Endothelial cell of umbilical vein (primary cell): ENCODE results near the gene TRERF1. TPM values are rescaled to one million over a fixed set of nuclear protein-coding genes. Genes with fewer than 3 reads are reported as not detected.

Experiments
- BruUV-seq: library from RNA; stranded (reverse); fragments of 400-500 nt; replicated peaks from 2 replicates; lab custom pipeline; 2021; lab: Mats Ljungman, UMichigan
- CTCF ChIA-PET: fragments of 300-600, 350-600 bp; sonication (Branson Sonifier 250); formaldehyde crosslinking; loops from one replicate; lab custom pipeline; 2021; ENCODE audit warnings: antibody characterized with exemption, inconsistent platforms; lab: Charles Lee
- POLR2A ChIA-PET: fragments of 300-600, 350-600 bp; sonication (Branson Sonifier 250); formaldehyde crosslinking; loops from one replicate; lab custom pipeline; 2021; ENCODE audit warnings: antibody characterized with exemption, inconsistent platforms; lab: Charles Lee
- DNase-seq: peaks from one replicate; pipeline ENCODE4 v3.0.0-alpha.2; 2011; ENCODE audit warnings: low read depth, low spot score
- FAIRE-seq: peaks from 2 replicates; lab custom pipeline; 2011; peaks lifted over from hg19 to GRCh38; lab: Jason Lieb, UNC
- H2AFZ ChIP-seq: 2 replicates; pipeline ENCODE4 v1.6.0; 2012; ENCODE audit warnings: low read depth, low read length, control low read depth, inconsistent platforms
- H3K27ac ChIP-seq: 2 replicates; pipeline ENCODE4 v1.5.1; 2011; ENCODE audit warnings: low read depth, mild to moderate bottlenecking, control low read depth, low read length, moderate library complexity; ENCODE audit not compliant: insufficient read depth
- H3K27me3 ChIP-seq, 2 experiments: 2 replicates each; pipeline versions ENCODE4 v1.6.0 to v1.6.1; 2011; ENCODE audit warnings: low read length in 2 of 2, mixed read lengths in 1 of 2; ENCODE audit not compliant: control insufficient read depth in 2 of 2, insufficient read depth in 2 of 2
- H3K36me3 ChIP-seq, 2 experiments: 2 replicates in 1 of 2; 3 replicates in 1 of 2; pipeline ENCODE4 v1.5.1; 2011; ENCODE audit warnings: low read length in 2 of 2, mild to moderate bottlenecking in 1 of 2, moderate library complexity in 1 of 2; ENCODE audit not compliant: control insufficient read depth in 2 of 2, insufficient read depth in 2 of 2; ENCODE audit errors: extremely low read depth in 1 of 2
- H3K4me1 ChIP-seq: 3 replicates; pipeline ENCODE4 v1.5.1; 2011; ENCODE audit warnings: mild to moderate bottlenecking, low read length; ENCODE audit not compliant: control insufficient read depth, insufficient read depth; ENCODE audit errors: extremely low read depth
- H3K4me2 ChIP-seq: 2 replicates; pipeline ENCODE4 v1.6.1; 2011; ENCODE audit warnings: low read length, control low read depth, mixed read lengths; ENCODE audit not compliant: insufficient read depth
- H3K4me3 ChIP-seq, 3 experiments: fragments of 200-600 bp in 1 of 3; sonication (generic), shearing (Covaris generic) in 1 of 3; replicated peaks in 1 of 3; 2 replicates each; pipeline ENCODE4 v1.5.1; 2011 to 2016; ENCODE audit warnings: control low read depth in 3 of 3, low read length in 3 of 3, mild to moderate bottlenecking in 2 of 3, inconsistent platforms in 1 of 3, low read depth in 1 of 3, moderate library complexity in 1 of 3; ENCODE audit not compliant: insufficient read depth in 1 of 3
- H3K79me2 ChIP-seq: 2 replicates; pipeline ENCODE4 v1.6.0; 2012; ENCODE audit warnings: low read length, inconsistent platforms; ENCODE audit not compliant: control insufficient read depth, insufficient read depth
- H3K9ac ChIP-seq: replicated peaks from 2 replicates; pipeline ENCODE3; 2011; ENCODE audit warnings: low read length, control low read depth; ENCODE audit not compliant: insufficient read depth; ENCODE audit errors: extremely low read depth
- H3K9me1 ChIP-seq: replicated peaks from 3 replicates; pipeline ENCODE4 v1.6.0; 2011; ENCODE audit warnings: mild to moderate bottlenecking, low read length; ENCODE audit not compliant: control insufficient read depth, insufficient read depth; ENCODE audit errors: extremely low read depth
- H3K9me3 ChIP-seq: replicated peaks from 2 replicates; pipeline ENCODE4 v1.5.1; 2012; ENCODE audit warnings: low read length, inconsistent platforms; ENCODE audit not compliant: control insufficient read depth, insufficient read depth
- H4K20me1 ChIP-seq: replicated peaks from 2 replicates; pipeline ENCODE3; 2011; ENCODE audit warnings: mild to moderate bottlenecking, low read length; ENCODE audit not compliant: control insufficient read depth, insufficient read depth; ENCODE audit errors: extremely low read depth
- CTCF ChIP-seq, 2 donors: IDR thresholded peaks; 1 replicate in 1 of 2; 2 replicates in 1 of 2; pipeline ENCODE4 v1.5.1; 2011; ENCODE audit warnings: low read length in 2 of 2, mild to moderate bottlenecking in 2 of 2, moderate library complexity in 2 of 2, control low read depth in 1 of 2, inconsistent platforms in 1 of 2, low read depth in 1 of 2; ENCODE audit not compliant: insufficient read depth in 1 of 2; ENCODE audit errors: extremely low read depth in 1 of 2
- EZH2 ChIP-seq: IDR thresholded peaks from 2 replicates; pipeline ENCODE4 v1.6.1; 2012; ENCODE audit warnings: borderline replicate concordance, low read depth, mild to moderate bottlenecking, moderate library complexity, low read length, inconsistent platforms; ENCODE audit not compliant: severe bottlenecking
- FOS ChIP-seq: IDR thresholded peaks from 2 replicates; pipeline ENCODE4 v1.6.1; 2011; ENCODE audit warnings: mild to moderate bottlenecking, low read length, moderate library complexity, borderline replicate concordance; ENCODE audit not compliant: insufficient read depth
- GATA2 ChIP-seq: IDR thresholded peaks from 2 replicates; pipeline ENCODE4 v1.7.0; 2011; ENCODE audit warnings: low read depth, mild to moderate bottlenecking, moderate library complexity, mixed read lengths, low read length; ENCODE audit not compliant: insufficient read length, insufficient read depth
- JUN ChIP-seq: IDR thresholded peaks from 2 replicates; pipeline ENCODE4 v1.6.1; 2011; ENCODE audit warnings: borderline replicate concordance, low read depth; ENCODE audit not compliant: insufficient read length, insufficient read depth
- MAX ChIP-seq: IDR thresholded peaks from 2 replicates; pipeline ENCODE4 v1.6.1; 2011; ENCODE audit not compliant: insufficient read depth, insufficient read length
- MYC ChIP-seq: IDR thresholded peaks from one replicate; pipeline ENCODE4 v1.6.1; 2011; ENCODE audit warnings: mild to moderate bottlenecking, low read depth, low read length
- POLR2A ChIP-seq: IDR thresholded peaks from 2 replicates; pipeline ENCODE4 v1.6.1; 2012; ENCODE audit warnings: low read depth, mild to moderate bottlenecking, control low read depth, low read length
- POLR2AphosphoS5 ChIP-seq: IDR thresholded peaks from 2 replicates; pipeline ENCODE4 v1.6.1; 2012; ENCODE audit warnings: low read depth, mild to moderate bottlenecking, control low read depth, low read length, moderate library complexity; ENCODE audit not compliant: insufficient read depth
- dilution Hi-C: fragments of 300-500 bp; cut with MboI; formaldehyde crosslinking; loops from one replicate; pipeline ENCODE4 v1.15.0; 2019; ENCODE audit warnings: low sequenced_read_pairs; ENCODE audit not compliant: extremely low pct_ligation_motif_present
- intact Hi-C: fragments of 100-400 bp; cut with micrococcal nuclease; formaldehyde crosslinking; loops from one replicate; pipeline ENCODE4 v1.10.0; 2022
- polyA plus RNA-seq, 4 experiments: library from polyadenylated mRNA; depleted of rRNA in 3 of 4; stranded (reverse) in 3 of 4; unstranded in 1 of 4; fragments of >200 nt; gene quantifications; 2 replicates each; pipeline versions ENCODE4 v1.2.1 to v1.2.3, GENCODE V29; 2011 to 2012; ENCODE audit warnings: missing spikeins in 1 of 4
- total RNA-seq: library from RNA; stranded (reverse); gene quantifications from 2 replicates; pipeline ENCODE4 v1.2.3, GENCODE V29; 2021

TRERF1 gene
- total and polyA plus RNA-seq, 2 donors (not counting 3 experiments of a cell fraction or from before 2014, with no cell fraction given): 0.73 to 5.5 TPM

- no peaks in the 10 kb centered on the region for H3K4me1 ChIP-seq
- DNase-seq (no peak), FAIRE-seq (no peak)
- ChIA-PET POLR2A (no interaction called here), CTCF (interaction anchor here (0.8 to 9.2 kb wide), 5 partner anchors 37 to 284 kb away, joined by 3 to 174 read pairs (median 3); no protein-coding TSS in a partner anchor)
- H3K27me3 ChIP-seq: peaks cover 0 to 3% of the 10 kb centered on the region in 2 experiments
- no peak for TF ChIP-seq POLR2A
- no peak for TF ChIP-seq MYC
- TF ChIP-seq GATA2: no peak
- no peak for TF ChIP-seq EZH2
- TF ChIP-seq CTCF (IDR thresholded peaks at IDR 0.05; ENCODE audit: extremely low read depth in 1 of 2, insufficient read depth in 1 of 2, low read depth in 1 of 2, low read length in 2 of 2): no peak
- no peak for TF ChIP-seq POLR2AphosphoS5
- TF ChIP-seq MAX: no peak
- no peak for TF ChIP-seq FOS
- TF ChIP-seq JUN: no peak
- no peak overlapping the region for H3K4me2 ChIP-seq
- intact Hi-C loops: loop anchor here (5.0 kb wide), 2 partner anchors 189 to 269 kb away; partner anchors contain the start of gene TRERF1
- H3K4me3 ChIP-seq: no peak overlapping the region
- dilution Hi-C loops: no loop called here
- H3K9ac ChIP-seq: no peak overlapping the region
- no peak overlapping the region for H3K27ac ChIP-seq
- H2AFZ ChIP-seq: no peak overlapping the region
- no peaks in the 10 kb centered on the region for H3K79me2 ChIP-seq
- H3K9me1 ChIP-seq: no peaks in the 10 kb centered on the region
- no peaks in the 10 kb centered on the region for H3K9me3 ChIP-seq
- no peaks in the 10 kb centered on the region for H3K36me3 ChIP-seq
- BruUV-seq: no TSS peak
- no peaks in the 10 kb centered on the region for H4K20me1 ChIP-seq
Measured at GRCh38 chr6:42263165-42263728, 188.5 kb downstream of the TRERF1 start.
